HCT116 (cell line): ENCODE data around the gene RCAN3.
A peak's percentile ranks its signal among the peaks of the same experiment; 100 is the strongest.

ENCODE experiments used
- SIN3A ChIP-seq: IDR thresholded peaks from 2 replicates; pipeline ENCODE4 v1.6.1; 2012; ENCODE audit warnings: low read depth
- TF ChIP-seq, protein P1 (sequence below), 3 experiments: fragments of 200-600 bp in 1 of 3; sonication (generic) in 1 of 3; IDR thresholded peaks in 2 of 3; conservative IDR thresholded peaks in 1 of 3; 2 replicates each; pipeline ENCODE4 v1.5.1; 2012 to 2017; ENCODE audit warnings: low read depth in 2 of 3, low read length in 2 of 3, antibody characterized with exemption in 1 of 3, borderline replicate concordance in 1 of 3, control low read depth in 1 of 3, mild to moderate bottlenecking in 1 of 3, mixed read lengths in 1 of 3, mixed run types in 1 of 3, moderate library complexity in 1 of 3; ENCODE audit not compliant: insufficient read depth in 1 of 3

DNA sequence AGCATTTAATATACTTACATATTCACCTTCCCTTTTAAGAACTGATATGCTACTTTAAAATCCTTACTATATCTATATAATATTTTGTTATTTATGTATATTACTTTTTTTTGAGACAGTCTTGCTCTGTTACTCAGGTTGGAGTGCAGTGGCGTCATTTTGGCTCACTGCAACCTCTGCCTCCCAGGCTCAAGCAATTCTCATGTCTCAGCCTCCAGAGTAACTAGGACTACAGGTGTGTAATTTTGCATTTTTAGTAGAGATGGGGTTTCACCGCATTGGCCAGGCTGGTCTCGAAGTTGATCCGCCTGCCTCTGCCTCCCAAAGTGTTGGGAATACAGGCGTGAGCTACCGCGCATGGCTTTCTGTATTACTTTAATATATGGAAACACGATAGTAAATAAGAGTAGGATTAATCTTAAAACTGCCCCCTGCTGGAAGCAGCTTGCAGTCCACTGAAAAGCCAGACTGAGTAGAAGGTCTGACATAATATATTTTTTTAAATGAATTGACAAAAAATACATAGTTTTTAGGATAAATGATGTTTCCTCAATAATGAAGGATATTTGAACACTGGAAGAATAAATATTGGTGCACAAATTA, 24.4 kb downstream of the RCAN3 start:
- TF ChIP-seq, protein P1, sequence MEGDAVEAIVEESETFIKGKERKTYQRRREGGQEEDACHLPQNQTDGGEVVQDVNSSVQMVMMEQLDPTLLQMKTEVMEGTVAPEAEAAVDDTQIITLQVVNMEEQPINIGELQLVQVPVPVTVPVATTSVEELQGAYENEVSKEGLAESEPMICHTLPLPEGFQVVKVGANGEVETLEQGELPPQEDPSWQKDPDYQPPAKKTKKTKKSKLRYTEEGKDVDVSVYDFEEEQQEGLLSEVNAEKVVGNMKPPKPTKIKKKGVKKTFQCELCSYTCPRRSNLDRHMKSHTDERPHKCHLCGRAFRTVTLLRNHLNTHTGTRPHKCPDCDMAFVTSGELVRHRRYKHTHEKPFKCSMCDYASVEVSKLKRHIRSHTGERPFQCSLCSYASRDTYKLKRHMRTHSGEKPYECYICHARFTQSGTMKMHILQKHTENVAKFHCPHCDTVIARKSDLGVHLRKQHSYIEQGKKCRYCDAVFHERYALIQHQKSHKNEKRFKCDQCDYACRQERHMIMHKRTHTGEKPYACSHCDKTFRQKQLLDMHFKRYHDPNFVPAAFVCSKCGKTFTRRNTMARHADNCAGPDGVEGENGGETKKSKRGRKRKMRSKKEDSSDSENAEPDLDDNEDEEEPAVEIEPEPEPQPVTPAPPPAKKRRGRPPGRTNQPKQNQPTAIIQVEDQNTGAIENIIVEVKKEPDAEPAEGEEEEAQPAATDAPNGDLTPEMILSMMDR (IDR thresholded peaks at IDR 0.05 in 2 of 3, conservative IDR thresholded peaks at IDR 0.05 in 1 of 3; ENCODE audit: borderline replicate concordance in 1 of 3, insufficient read depth in 1 of 3, low read depth in 2 of 3, low read length in 2 of 3): peak; percentile 52 to 72 (median 67); a peak in 5 of 6 replicates
- TF ChIP-seq SIN3A: no peak
